HEK293T (cell line): ENCODE results near the gene TAAR9.
"Not testable (repeated sequence)": the region's sequence is repeated elsewhere in the genome, so short reads cannot be mapped to it uniquely, and the experiment has no call there.

Experiments
- CTCF ChIA-PET: fragments of 350-600 bp; formaldehyde crosslinking; extraction: SDS; loops from one replicate; lab custom pipeline; 2021; ENCODE audit warnings: antibody characterized with exemption, inconsistent platforms; lab: Yijun Ruan, JAX
- POLR2A ChIA-PET: fragments of 350-600 bp; formaldehyde crosslinking; extraction: SDS; loops from one replicate; lab custom pipeline; 2020; ENCODE audit warnings: antibody characterized with exemption, inconsistent platforms; lab: Yijun Ruan, JAX
- DNase-seq: peaks from one replicate; pipeline ENCODE4 v3.0.0; 2012; ENCODE audit warnings: mixed read lengths; ENCODE audit errors: extremely low spot score
- ARNT ChIP-seq: fragments of 450-650 bp; IDR thresholded peaks from 2 replicates; pipeline ENCODE4 v1.6.1; 2017; ENCODE audit warnings: mild to moderate bottlenecking
- BHLHE40 ChIP-seq: fragments of 450-650 bp; IDR thresholded peaks from 2 replicates; pipeline ENCODE4 v1.6.1; 2016; ENCODE audit warnings: mild to moderate bottlenecking, moderate library complexity, borderline replicate concordance
- CTBP1 ChIP-seq: fragments of 450-650 bp; IDR thresholded peaks from 2 replicates; pipeline ENCODE4 v1.6.1; 2016; ENCODE audit warnings: borderline replicate concordance
- ELF4 ChIP-seq: fragments of 450-650 bp; IDR thresholded peaks from 2 replicates; pipeline ENCODE4 v1.6.1; 2017; ENCODE audit warnings: antibody characterized with exemption
- FOXA1 ChIP-seq: fragments of 450-650 bp; IDR thresholded peaks from 2 replicates; pipeline ENCODE4 v1.6.1; 2016; ENCODE audit warnings: mild to moderate bottlenecking
- FOXK2 ChIP-seq: fragments of 450-650 bp; IDR thresholded peaks from 2 replicates; pipeline ENCODE4 v1.6.1; 2016; ENCODE audit warnings: mild to moderate bottlenecking
- FOXM1 ChIP-seq: fragments of 450-650 bp; IDR thresholded peaks from 2 replicates; pipeline ENCODE4 v1.6.1; 2017; ENCODE audit warnings: mild to moderate bottlenecking, borderline replicate concordance
- HDGF ChIP-seq: fragments of 450-650 bp; IDR thresholded peaks from 2 replicates; pipeline ENCODE4 v1.6.1; 2017; ENCODE audit warnings: antibody characterized with exemption, borderline replicate concordance
- L3MBTL2 ChIP-seq: fragments of 450-650 bp; conservative IDR thresholded peaks from 2 replicates; pipeline ENCODE4 v1.6.1; 2016; ENCODE audit warnings: mild to moderate bottlenecking
- LEF1 ChIP-seq: fragments of 450-650 bp; IDR thresholded peaks from 2 replicates; pipeline ENCODE4 v1.6.1; 2017; ENCODE audit warnings: mild to moderate bottlenecking, borderline replicate concordance
- NFRKB ChIP-seq: fragments of 450-650 bp; IDR thresholded peaks from 2 replicates; pipeline ENCODE4 v1.6.1; 2016; ENCODE audit warnings: mild to moderate bottlenecking, moderate library complexity
- SP1 ChIP-seq: fragments of 450-650 bp; IDR thresholded peaks from 2 replicates; pipeline ENCODE4 v1.6.1; 2017
- SUZ12 ChIP-seq: fragments of 450-650 bp; IDR thresholded peaks from 2 replicates; pipeline ENCODE4 v1.6.1; 2016; ENCODE audit warnings: mild to moderate bottlenecking
- TARDBP ChIP-seq: fragments of 450-650 bp; IDR thresholded peaks from 2 replicates; pipeline ENCODE4 v1.6.1; 2016
- ZNF384 ChIP-seq: fragments of 450-650 bp; IDR thresholded peaks from 2 replicates; pipeline ENCODE4 v1.6.1; 2016
- TF ChIP-seq, protein P1 (sequence below): fragments of 450-650 bp; IDR thresholded peaks from 2 replicates; pipeline ENCODE4 v1.6.1; 2016

TAAR9 gene

DNA sequence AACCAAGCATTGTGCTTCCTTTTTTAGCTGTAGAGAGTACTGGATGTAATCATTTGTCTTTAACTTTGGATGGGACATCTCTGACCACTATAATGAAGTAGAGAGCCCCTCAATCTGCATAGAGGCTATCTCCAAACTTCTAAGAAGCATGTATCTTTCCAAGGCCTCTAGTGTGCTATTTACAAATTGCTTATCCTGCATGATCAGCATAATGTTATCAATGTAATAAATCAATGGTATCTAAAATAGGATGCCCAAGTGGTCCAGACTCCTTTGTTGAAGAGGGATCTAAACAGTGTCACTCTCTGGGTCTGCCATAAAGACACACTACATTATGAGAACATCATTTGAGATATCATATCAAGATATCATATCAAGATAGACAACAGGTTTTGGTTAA is 6.7 kb downstream of the TAAR9 start:
- TF ChIP-seq BHLHE40 (no peak), ZNF384 (no peak), ARNT (no peak), ELF4 (no peak), SP1 (no peak), HDGF (no peak), FOXA1 (no peak), SUZ12 (no peak), L3MBTL2 (no peak), NFRKB (no peak), FOXK2 (no peak), LEF1 (no peak), TARDBP (no peak)
- TF ChIP-seq, protein P1, sequence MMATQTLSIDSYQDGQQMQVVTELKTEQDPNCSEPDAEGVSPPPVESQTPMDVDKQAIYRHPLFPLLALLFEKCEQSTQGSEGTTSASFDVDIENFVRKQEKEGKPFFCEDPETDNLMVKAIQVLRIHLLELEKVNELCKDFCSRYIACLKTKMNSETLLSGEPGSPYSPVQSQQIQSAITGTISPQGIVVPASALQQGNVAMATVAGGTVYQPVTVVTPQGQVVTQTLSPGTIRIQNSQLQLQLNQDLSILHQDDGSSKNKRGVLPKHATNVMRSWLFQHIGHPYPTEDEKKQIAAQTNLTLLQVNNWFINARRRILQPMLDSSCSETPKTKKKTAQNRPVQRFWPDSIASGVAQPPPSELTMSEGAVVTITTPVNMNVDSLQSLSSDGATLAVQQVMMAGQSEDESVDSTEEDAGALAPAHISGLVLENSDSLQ, result no peak
- DNase-seq, result no peak
- CTCF ChIA-PET, result no interaction called here
- POLR2A ChIA-PET, result no interaction called here

DNA sequence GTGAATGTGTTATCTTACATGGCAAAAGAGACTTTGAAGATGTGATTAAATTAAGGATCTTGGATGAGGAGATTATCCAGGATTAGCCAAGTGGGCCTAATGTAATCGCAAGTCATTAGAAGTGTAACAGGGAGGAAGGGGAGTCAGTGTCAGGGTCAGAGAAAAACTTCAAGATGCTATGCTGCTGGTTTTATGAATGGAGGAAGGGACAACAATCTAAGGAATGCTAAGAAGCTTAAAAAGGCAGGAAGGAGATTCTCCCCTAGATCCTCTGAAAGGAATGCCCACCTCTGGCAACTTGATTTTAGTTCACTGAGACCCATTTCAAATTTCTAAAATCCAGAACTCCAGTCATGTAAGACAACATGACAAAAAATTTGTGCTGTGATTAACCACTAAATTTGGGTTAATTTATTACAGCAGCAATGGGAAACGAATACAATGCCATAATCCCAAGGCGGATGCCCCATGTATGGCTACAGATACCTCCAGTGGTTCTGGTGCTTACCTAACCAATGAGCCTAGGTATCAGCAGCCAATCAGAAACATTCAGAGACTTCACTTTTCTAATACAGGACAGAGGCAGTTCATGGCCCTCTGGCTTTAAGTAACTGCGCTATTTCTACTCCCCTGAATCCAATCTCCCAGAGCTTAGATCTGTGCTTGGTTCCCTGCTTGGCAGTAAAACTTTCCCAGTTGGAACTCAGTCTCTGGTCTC is 10.8 kb downstream of the TAAR9 start:
- CTCF ChIA-PET, result no interaction called here
- POLR2A ChIA-PET, result no interaction called here
- TF ChIP-seq NFRKB (no peak), SP1 (no peak), FOXM1 (no peak), L3MBTL2 (no peak), TARDBP (no peak), ELF4 (no peak), ZNF384 (no peak), BHLHE40 (no peak), FOXK2 (no peak), LEF1 (no peak), ARNT (no peak), CTBP1 (no peak), HDGF (no peak)
- TF ChIP-seq, protein P1, result no peak
- no peak for DNase-seq

DNA sequence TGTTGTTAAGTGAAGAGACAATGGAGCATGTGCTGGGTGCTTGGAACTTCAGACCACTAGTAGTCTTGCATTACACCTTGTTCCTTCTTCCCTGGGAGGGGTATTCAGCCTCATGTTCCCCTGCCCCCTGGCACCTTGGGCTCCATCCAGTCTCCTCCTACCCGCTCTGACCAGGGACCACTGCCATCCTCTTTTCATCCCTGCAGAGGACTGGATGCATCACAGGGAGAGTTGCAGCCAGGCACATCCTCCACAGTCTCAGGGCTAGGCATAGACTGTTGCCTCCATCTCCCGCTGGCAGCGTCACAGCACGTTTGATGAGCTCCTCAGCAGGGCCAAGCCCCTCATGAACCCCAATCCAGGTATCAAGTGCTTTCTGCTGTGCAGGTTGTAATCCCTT is 13.1 kb downstream of the TAAR9 start:
- TF ChIP-seq BHLHE40 (no peak), NFRKB (no peak), FOXK2 (no peak), LEF1 (no peak), HDGF (no peak), ARNT (no peak), ELF4 (no peak), CTBP1 (no peak), FOXA1 (no peak)
- DNase-seq, result no peak
- ChIA-PET POLR2A (no interaction called here), CTCF (interaction anchor here (0.9 to 1.0 kb wide), 2 partner anchors 48 to 271 kb away, joined by 3 to 4 read pairs; no protein-coding TSS in a partner anchor)

DNA sequence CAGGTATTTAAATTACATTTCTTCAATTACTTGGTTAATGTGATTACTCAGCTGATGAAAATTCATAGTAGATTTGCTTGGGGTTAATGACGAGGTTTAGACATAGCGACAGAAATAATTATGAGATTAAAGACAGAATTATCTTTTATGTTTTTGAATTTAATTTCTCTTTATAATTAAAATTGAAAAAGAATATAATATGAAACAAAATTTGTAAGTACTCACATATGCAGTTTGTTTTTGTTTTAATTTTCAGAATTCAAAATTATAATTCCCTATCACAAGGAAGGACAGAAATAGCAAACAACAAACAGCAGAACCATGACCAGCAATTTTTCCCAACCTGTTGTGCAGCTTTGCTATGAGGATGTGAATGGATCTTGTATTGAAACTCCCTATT is 14.3 kb downstream of the TAAR9 start, which contains the start of gene TAAR8:
TSS of gene TAAR8 (plus strand) at position 301 of the 400 bp plus-strand sequence. CDS start at position 322, 21 bp downstream.
- POLR2A ChIA-PET, result interaction anchor here (1.4 kb wide), 1 partner anchor 13 kb away, joined by 3 read pairs; no protein-coding TSS in a partner anchor
- TF ChIP-seq LEF1, result no peak
- DNase-seq, result no peak
- CTCF ChIA-PET, result no interaction called here

DNA sequence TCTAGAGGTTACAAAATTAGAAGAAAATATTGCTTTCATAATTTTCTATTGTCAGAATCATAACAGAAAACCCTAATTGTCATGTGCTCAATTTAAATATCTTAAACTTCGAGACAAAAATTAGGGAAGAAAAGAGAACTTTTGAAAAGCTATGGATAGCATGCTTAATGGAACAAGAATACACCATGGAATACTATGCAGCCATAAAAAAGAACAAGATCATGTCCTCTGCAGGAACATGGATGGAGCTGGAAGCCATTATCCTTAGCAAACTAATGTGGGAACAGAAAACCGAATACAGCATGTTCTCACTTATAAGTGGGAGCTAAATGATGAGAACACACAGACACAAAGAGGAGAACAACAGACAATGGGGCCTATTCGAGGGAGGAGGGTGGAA is 22.0 kb downstream of the TAAR9 start:
- DNase-seq, POLR2A ChIA-PET, CTCF ChIA-PET: not testable (repeated sequence)

DNA sequence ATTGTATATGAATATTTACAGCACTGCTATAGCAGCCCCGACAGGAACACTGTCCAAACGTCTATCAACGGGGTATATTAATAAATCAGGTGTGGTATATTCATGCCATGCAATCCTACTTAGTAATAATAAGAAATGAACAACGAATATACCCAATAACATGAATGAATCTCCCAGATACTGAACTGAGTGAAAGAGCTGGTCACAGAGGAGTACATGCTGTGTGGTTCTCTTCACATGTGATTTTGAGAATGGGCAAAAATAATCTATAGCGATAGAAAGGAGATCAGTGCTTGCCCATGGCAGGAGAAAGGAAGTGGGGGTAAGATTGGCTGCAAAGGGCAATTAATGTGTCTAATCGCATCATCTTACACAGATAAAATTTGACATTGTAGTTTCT is 28.3 kb downstream of the TAAR9 start:
- no peak for DNase-seq
- ChIA-PET POLR2A (no interaction called here), CTCF (no interaction called here)

DNA sequence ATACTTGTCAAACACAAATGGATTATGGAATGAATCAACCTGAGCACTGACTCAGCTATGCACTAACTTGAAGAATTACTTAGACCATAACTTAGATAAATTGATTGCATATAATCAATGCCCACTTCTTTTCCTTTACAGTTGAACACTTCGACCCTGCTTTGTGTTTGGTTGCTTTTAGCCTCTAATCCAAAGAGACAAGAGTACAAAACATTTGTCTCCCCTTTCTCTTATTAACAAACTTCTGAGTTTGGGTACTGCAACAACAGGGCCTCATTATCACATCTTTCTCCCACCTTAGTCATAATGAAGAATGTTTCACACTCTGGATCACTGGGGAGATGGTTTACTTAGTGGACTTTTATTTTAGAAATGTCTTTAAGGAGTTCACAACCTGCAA is 29.5 kb downstream of the TAAR9 start:
- no peak for DNase-seq
- TF ChIP-seq FOXA1 (no peak), SUZ12 (no peak), FOXK2 (no peak), CTBP1 (no peak), NFRKB (no peak), ZNF384 (no peak), HDGF (no peak), ARNT (no peak), L3MBTL2 (no peak), TARDBP (no peak), FOXM1 (no peak), LEF1 (no peak), ELF4 (no peak)
- TF ChIP-seq, protein P1, result no peak
- ChIA-PET POLR2A (no interaction called here), CTCF (no interaction called here)

More for the DNA sequence above, 28.3 kb downstream of the TAAR9 start:
- TF ChIP-seq, protein P1, result no peak
- TF ChIP-seq FOXA1, result no peak
- TF ChIP-seq FOXM1, result no peak
- TF ChIP-seq SP1, result no peak
- no peak for TF ChIP-seq FOXK2
